Diencephalon (tissue), 1 donor: ENCODE measurements around the gene SH3RF2. TPM values are rescaled to one million over a fixed set of nuclear protein-coding genes. Genes with fewer than 3 reads are reported as not detected.

ENCODE experiments used
- total RNA-seq: library from RNA; depleted of rRNA; stranded (reverse); fragments of >200 nt; gene quantifications from one replicate; pipeline ENCODE4 v1.2.3, GENCODE V29; 2014

Gene SH3RF2
- total RNA-seq, result 1.2 TPM

GRCh38 chr5:145936401-145937131, at the start of gene SH3RF2:
Gene SH3RF2 (plus strand): TSS chr5:145936578. CDS start chr5:145937929, 1,351 bp downstream.

GRCh38 chr5:146105477-146105876, 169.1 kb downstream of the SH3RF2 start, which contains the start of gene PLAC8L1:
Gene PLAC8L1 (minus strand): TSS chr5:146105577. CDS start chr5:146104311, 1,266 bp downstream.

Other genes starting within 250 kb of the SH3RF2 start
- gene PRELID2, start 101.2 kb upstream of the SH3RF2 start, total RNA-seq, result 39.0 TPM
- gene GRXCR2, start 63.6 kb upstream of the SH3RF2 start, total RNA-seq, result not detected
- gene PLAC8L1, start 169.0 kb downstream of the SH3RF2 start, total RNA-seq, result 0.69 TPM
- gene LARS1, start 246.1 kb downstream of the SH3RF2 start, total RNA-seq, result 143 TPM